K562 (cell line): ENCODE results near the gene RHBDF2. TPM values are rescaled to one million over a fixed set of nuclear protein-coding genes. Genes with fewer than 3 reads are reported as not detected.

Experiments
- EZH2 ChIP-seq: IDR thresholded peaks from 2 replicates; pipeline ENCODE4 v1.6.1; 2012; ENCODE audit warnings: low read depth, mild to moderate bottlenecking, inconsistent platforms, low read length, borderline replicate concordance
- FOXJ3 ChIP-seq: sonication (generic); formaldehyde crosslinking; IDR thresholded peaks from 2 replicates; pipeline ENCODE4 v1.4.0; 2020; ENCODE audit warnings: mild to moderate bottlenecking, missing genetic modification reagents
- HIVEP1 ChIP-seq: fragments of 250-450 bp; sonication (Bioruptor Pico); IDR thresholded peaks from 2 replicates; pipeline ENCODE4 v1.4.0; 2020; ENCODE audit warnings: mild to moderate bottlenecking
- IFI16 ChIP-seq: fragments of 250-450 bp; sonication (Bioruptor Pico); IDR thresholded peaks from 2 replicates; pipeline ENCODE4 v2.1.2; 2022; ENCODE audit warnings: mild to moderate bottlenecking, inconsistent platforms
- JUN ChIP-seq, 2 experiments: sonication (generic) in 1 of 2; formaldehyde crosslinking in 1 of 2; IDR thresholded peaks; 2 replicates each; pipeline versions ENCODE4 v1.6.1 to v1.8.0; 2012 to 2022; ENCODE audit warnings: borderline replicate concordance in 2 of 2, mild to moderate bottlenecking in 2 of 2, improper control_type of control experiment in 1 of 2, low read depth in 1 of 2, low read length in 1 of 2, missing genetic modification reagents in 1 of 2
- MEF2A ChIP-seq: IDR thresholded peaks from 2 replicates; pipeline ENCODE4 v1.6.1; 2011; ENCODE audit warnings: low read depth, mild to moderate bottlenecking, low read length, moderate library complexity; ENCODE audit not compliant: control insufficient read depth
- NFYB ChIP-seq: IDR thresholded peaks from 2 replicates; pipeline ENCODE4 v1.6.1; 2011; ENCODE audit warnings: mild to moderate bottlenecking, moderate library complexity; ENCODE audit not compliant: insufficient read length; ENCODE audit errors: extremely low read depth
- NRF1 ChIP-seq, 2 experiments: fragments of 450-650 bp; IDR thresholded peaks in 1 of 2; conservative IDR thresholded peaks in 1 of 2; 2 replicates each; pipeline ENCODE4 v1.6.1; 2014; ENCODE audit warnings: mild to moderate bottlenecking in 2 of 2
- PPARD ChIP-seq: fragments of 250-450 bp; sonication (Bioruptor Pico); IDR thresholded peaks from 2 replicates; pipeline ENCODE4 v1.8.0; 2022; ENCODE audit warnings: inconsistent platforms, mild to moderate bottlenecking, moderate library complexity
- RNF2 ChIP-seq: sonication (generic); IDR thresholded peaks from 2 replicates; pipeline ENCODE4 v1.6.1; 2016
- TAF1 ChIP-seq: IDR thresholded peaks from 2 replicates; pipeline ENCODE4 v1.6.1; 2011; ENCODE audit warnings: mild to moderate bottlenecking, low read length, moderate library complexity; ENCODE audit not compliant: insufficient read depth, control insufficient read depth, severe bottlenecking; ENCODE audit errors: extremely low read depth
- THRAP3 ChIP-seq: fragments of 450-650 bp; IDR thresholded peaks from 2 replicates; pipeline ENCODE4 v1.6.1; 2016; ENCODE audit warnings: mild to moderate bottlenecking, inconsistent platforms, borderline replicate concordance
- polyA plus RNA-seq, 8 experiments: library from polyadenylated mRNA; depleted of rRNA in 4 of 8; stranded (reverse) in 5 of 8; unstranded in 3 of 8; fragments of >200 nt; fragmentation: Nextera tagmentation in 2 of 8; fragmentation: Illumina TruSeq in 1 of 8; extraction: Ambion mirVana in 2 of 8; extraction: Trizol in 1 of 8; gene quantifications; 2 replicates each; pipeline versions ENCODE4 v1.2.1 to v1.2.3, GENCODE V29; 2011 to 2014; ENCODE audit warnings: inconsistent platforms in 1 of 8, missing spikeins in 1 of 8
- total RNA-seq, 7 experiments: library from RNA; depleted of rRNA in 6 of 7; stranded (reverse); fragments of >200 nt in 6 of 7; fragmentation: Illumina TruSeq in 2 of 7; extraction: Trizol in 2 of 7; gene quantifications; 2 replicates each; pipeline versions ENCODE4 v1.2.1 to v1.2.3, GENCODE V29; 2011 to 2021; ENCODE audit warnings: low replicate concordance in 1 of 7
- TF ChIP-seq, protein P1 (sequence below): sonication (generic); formaldehyde crosslinking; IDR thresholded peaks from 2 replicates; pipeline ENCODE4 v1.8.0; 2022; ENCODE audit warnings: missing genetic modification reagents, mild to moderate bottlenecking, borderline replicate concordance
- TF ChIP-seq, protein P2 (sequence below): fragments of 450-650 bp; IDR thresholded peaks from 2 replicates; pipeline ENCODE4 v1.6.1; 2018; ENCODE audit not compliant: partially characterized antibody
- TF ChIP-seq, protein P3 (sequence below): fragments of 250-450 bp; sonication (Bioruptor Pico); IDR thresholded peaks from 2 replicates; pipeline ENCODE4 v1.4.0; 2020; ENCODE audit warnings: borderline replicate concordance
- TF ChIP-seq, protein P4 (sequence below): fragments of 250-450 bp; sonication (Bioruptor Pico); IDR thresholded peaks from 2 replicates; pipeline ENCODE4 v1.8.0; 2022; ENCODE audit warnings: moderate library complexity, mild to moderate bottlenecking, inconsistent platforms
- TF ChIP-seq, protein P5 (sequence below): fragments of 450-650 bp; conservative IDR thresholded peaks from 2 replicates; pipeline ENCODE4 v1.6.1; 2016; ENCODE audit warnings: missing genetic modification characterization, low read depth, mild to moderate bottlenecking, control low read depth, missing compliant biosample characterization

RHBDF2 gene
- total and polyA plus RNA-seq, 9 of the 15 experiments (the other 6 are each of a cell fraction or from before 2014, with no cell fraction given): 0.04 to 2.8 (median 1.1) TPM

DNA sequence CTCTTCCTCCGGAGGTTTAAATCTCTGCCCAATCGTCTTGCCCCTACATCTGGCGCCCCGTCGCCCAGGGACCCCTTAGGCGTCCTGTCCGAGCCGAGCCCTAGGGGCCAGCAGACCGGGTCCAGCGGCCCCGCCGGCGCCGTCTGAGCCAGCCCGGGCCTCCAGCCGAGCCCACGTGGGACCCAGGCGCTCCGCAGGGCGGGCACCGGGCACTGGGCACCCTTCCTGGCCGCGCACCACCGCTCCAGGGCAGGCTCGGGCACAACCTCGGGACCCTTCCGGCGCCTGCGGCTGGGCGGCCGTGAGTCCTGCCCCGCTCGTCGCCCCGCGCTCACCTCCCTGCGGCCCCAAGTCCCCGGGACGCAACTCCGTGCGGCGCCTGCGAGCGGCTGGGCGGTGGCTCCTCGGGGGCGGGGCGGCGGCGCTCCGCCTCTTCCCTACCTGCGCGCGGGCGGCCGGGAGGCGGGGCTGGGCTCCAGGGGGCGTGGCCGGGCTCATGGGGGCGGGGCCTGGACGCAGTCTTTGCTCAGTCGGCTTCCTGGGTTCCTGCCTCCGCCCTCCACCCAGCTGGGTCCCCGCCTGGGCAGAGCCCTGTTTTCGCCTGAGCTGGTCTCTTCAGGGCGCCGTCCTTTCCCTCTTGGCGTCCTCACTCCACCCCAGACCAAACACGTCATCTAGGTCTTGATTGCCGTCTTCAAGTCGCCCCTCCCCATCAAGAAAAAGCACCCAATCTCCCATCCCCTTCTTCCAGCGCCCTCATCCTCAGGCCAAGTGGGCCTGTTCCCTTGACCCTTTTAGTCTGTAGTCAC, at the start of gene RHBDF2 (continued):
- TF ChIP-seq, protein P1, sequence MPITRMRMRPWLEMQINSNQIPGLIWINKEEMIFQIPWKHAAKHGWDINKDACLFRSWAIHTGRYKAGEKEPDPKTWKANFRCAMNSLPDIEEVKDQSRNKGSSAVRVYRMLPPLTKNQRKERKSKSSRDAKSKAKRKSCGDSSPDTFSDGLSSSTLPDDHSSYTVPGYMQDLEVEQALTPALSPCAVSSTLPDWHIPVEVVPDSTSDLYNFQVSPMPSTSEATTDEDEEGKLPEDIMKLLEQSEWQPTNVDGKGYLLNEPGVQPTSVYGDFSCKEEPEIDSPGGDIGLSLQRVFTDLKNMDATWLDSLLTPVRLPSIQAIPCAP (CRISPR knock-in tag): no peak
- TF ChIP-seq, protein P2, sequence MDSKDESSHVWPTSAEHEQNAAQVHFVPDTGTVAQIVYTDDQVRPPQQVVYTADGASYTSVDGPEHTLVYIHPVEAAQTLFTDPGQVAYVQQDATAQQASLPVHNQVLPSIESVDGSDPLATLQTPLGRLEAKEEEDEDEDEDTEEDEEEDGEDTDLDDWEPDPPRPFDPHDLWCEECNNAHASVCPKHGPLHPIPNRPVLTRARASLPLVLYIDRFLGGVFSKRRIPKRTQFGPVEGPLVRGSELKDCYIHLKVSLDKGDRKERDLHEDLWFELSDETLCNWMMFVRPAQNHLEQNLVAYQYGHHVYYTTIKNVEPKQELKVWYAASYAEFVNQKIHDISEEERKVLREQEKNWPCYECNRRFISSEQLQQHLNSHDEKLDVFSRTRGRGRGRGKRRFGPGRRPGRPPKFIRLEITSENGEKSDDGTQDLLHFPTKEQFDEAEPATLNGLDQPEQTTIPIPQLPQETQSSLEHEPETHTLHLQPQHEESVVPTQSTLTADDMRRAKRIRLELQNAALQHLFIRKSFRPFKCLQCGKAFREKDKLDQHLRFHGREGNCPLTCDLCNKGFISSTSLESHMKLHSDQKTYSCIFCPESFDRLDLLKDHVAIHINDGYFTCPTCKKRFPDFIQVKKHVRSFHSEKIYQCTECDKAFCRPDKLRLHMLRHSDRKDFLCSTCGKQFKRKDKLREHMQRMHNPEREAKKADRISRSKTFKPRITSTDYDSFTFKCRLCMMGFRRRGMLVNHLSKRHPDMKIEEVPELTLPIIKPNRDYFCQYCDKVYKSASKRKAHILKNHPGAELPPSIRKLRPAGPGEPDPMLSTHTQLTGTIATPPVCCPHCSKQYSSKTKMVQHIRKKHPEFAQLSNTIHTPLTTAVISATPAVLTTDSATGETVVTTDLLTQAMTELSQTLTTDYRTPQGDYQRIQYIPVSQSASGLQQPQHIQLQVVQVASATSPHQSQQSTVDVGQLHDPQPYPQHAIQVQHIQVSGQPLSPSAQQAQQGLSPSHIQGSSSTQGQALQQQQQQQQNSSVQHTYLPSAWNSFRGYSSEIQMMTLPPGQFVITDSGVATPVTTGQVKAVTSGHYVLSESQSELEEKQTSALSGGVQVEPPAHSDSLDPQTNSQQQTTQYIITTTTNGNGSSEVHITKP: no peak
- no peak for TF ChIP-seq EZH2
- TF ChIP-seq JUN (IDR thresholded peaks at IDR 0.05; ENCODE audit: borderline replicate concordance, low read depth, low read length): no peak
- 0 out of 2 replicates have a peak, but pooled peaks have one; percentile 43 for TF ChIP-seq JUN (CRISPR knock-in tag; IDR thresholded peaks at IDR 0.05; ENCODE audit: borderline replicate concordance)
- TF ChIP-seq PPARD (CRISPR knock-in tag): no peak
- TF ChIP-seq NFYB: no peak
- TF ChIP-seq NRF1 (conservative IDR thresholded peaks at IDR 0.05 in 1 of 2, IDR thresholded peaks at IDR 0.05 in 1 of 2): peak in 1 of 2 experiments; percentile 79; a peak in 3 of 4 replicates
- TF ChIP-seq FOXJ3: no peak
- TF ChIP-seq, protein P3, sequence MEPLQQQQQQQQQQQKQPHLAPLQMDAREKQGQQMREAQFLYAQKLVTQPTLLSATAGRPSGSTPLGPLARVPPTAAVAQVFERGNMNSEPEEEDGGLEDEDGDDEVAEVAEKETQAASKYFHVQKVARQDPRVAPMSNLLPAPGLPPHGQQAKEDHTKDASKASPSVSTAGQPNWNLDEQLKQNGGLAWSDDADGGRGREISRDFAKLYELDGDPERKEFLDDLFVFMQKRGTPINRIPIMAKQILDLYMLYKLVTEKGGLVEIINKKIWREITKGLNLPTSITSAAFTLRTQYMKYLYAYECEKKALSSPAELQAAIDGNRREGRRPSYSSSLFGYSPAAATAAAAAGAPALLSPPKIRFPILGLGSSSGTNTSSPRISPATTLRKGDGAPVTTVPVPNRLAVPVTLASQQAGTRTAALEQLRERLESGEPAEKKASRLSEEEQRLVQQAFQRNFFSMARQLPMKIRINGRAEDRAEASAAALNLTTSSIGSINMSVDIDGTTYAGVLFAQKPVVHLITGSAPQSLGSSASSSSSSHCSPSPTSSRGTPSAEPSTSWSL: no peak
- TF ChIP-seq RNF2: no peak
- TF ChIP-seq, protein P4, sequence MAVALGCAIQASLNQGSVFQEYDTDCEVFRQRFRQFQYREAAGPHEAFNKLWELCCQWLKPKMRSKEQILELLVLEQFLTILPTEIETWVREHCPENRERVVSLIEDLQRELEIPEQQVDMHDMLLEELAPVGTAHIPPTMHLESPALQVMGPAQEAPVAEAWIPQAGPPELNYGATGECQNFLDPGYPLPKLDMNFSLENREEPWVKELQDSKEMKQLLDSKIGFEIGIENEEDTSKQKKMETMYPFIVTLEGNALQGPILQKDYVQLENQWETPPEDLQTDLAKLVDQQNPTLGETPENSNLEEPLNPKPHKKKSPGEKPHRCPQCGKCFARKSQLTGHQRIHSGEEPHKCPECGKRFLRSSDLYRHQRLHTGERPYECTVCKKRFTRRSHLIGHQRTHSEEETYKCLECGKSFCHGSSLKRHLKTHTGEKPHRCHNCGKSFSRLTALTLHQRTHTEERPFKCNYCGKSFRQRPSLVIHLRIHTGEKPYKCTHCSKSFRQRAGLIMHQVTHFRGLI (CRISPR knock-in tag): no peak
- TF ChIP-seq TAF1: peak; percentile 22
- TF ChIP-seq HIVEP1 (CRISPR knock-in tag): no peak
- no peak for TF ChIP-seq IFI16 (CRISPR knock-in tag)
- TF ChIP-seq MEF2A: no peak
- TF ChIP-seq, protein P5, sequence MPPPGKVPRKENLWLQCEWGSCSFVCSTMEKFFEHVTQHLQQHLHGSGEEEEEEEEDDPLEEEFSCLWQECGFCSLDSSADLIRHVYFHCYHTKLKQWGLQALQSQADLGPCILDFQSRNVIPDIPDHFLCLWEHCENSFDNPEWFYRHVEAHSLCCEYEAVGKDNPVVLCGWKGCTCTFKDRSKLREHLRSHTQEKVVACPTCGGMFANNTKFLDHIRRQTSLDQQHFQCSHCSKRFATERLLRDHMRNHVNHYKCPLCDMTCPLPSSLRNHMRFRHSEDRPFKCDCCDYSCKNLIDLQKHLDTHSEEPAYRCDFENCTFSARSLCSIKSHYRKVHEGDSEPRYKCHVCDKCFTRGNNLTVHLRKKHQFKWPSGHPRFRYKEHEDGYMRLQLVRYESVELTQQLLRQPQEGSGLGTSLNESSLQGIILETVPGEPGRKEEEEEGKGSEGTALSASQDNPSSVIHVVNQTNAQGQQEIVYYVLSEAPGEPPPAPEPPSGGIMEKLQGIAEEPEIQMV: no peak
- TF ChIP-seq THRAP3: no peak
